GM18502 (cell line): Measurements from ENCODE around the gene ZMYND10.

Experiments
- ATAC-seq: cut with Tn5 transposase; IDR thresholded peaks from one replicate; pipeline ENCODE4 v1.9.1; 2021; ENCODE audit warnings: mild to moderate bottlenecking; ENCODE audit not compliant: unreplicated experiment, poor library complexity

ZMYND10 gene

DNA sequence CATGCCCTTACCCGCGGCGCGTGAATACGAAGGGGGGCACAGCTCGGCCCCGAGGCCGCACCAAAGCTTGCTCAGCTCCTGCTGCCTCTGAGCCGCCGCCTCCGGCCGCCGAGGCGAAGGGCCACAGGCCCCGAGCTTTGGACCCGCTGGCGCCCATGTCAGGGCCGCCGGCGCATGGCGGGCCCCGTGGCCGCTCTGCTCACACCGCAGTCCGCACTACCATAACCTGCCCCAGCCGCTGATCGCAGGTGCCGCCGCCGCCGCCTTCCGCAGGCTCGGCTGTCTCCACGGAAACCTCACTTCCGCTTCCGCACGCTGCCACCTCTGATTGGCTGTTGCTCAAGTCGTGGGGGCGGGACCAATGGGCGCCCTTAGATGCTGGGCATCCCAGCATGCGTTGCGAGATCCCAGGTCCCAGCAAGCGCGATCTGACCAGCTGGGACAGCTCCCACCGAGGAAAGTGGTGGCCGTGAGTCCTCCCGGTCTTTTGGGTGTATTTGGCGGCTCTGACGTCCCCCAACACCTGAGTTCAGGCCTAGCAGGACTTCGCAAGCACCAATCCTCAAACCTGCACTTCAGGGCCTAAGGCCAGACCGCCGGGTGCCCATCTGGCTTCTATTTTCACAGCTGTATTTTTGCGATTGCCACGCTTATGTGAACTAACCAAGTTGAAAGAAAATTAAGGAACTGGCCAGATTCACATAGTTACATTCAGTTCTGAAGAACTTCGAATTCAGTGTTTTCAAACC, 17.4 kb downstream of the ZMYND10 start, which contains the start of gene TUSC2:
Gene TUSC2, minus strand, starts transcription at position 281 of the 749 bp plus-strand sequence. Its CDS starts 124 bp downstream, at position 157.
- ATAC-seq = peak; percentile 88

GRCh38 chr3:50327129-50327528, 18.4 kb downstream of the ZMYND10 start:
- ATAC-seq = no peak

GRCh38 chr3:50326182-50326541, 19.4 kb downstream of the ZMYND10 start:
- ATAC-seq = no peak

- no peak for ATAC-seq
Observed at GRCh38 chr3:50325497-50326181, 19.9 kb downstream of the ZMYND10 start.

DNA sequence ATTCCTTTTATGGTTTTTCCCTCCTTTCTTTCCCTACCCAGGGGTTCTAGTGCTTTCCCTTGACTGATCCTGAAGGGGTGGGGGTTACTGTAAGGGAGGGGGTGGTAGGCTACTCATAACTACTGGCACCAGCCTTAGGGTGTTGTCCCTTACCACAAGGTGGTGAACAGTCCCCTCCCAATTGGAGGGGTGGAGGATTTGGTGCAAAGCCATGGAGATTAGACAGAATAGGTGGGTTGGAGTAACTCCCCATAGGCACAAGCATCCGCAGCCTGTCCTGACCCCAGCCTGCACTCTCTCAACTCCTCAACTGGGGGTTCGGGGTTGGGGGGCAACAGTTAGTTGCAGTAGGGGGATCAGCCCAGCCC, 20.4 kb downstream of the ZMYND10 start:
- ATAC-seq = no peak

- ATAC-seq = no peak
Observed at GRCh38 chr3:50324351-50325112, 21.0 kb downstream of the ZMYND10 start.

DNA sequence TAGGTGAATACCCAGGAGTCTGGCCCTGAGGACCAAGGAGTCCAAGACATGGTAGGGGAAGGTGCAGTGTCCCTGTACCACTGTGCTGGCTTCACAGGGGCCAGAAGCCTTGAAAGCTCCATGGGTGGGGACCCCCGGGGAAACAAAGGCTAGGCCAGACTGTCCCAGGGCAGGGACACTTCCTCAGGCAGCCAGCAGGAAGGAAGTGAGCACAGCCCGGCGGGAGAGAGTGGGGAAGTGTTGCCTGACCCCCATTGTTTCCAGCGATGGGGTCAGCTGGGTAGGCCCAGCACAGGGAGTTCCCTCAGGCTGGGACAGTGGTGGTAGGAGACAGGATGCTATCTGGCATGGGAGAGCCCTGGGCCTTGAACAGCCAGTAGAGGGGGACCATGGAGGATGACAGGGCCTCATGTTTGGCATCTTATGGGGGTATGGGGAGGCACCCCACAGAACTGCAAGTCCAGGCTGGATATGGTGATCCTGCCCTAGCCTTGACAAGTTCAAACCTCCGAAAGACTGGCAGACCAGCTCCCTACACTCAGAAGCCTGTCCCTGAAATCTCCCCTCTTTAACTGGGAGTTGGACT, 21.8 kb downstream of the ZMYND10 start:
- ATAC-seq = no peak

DNA sequence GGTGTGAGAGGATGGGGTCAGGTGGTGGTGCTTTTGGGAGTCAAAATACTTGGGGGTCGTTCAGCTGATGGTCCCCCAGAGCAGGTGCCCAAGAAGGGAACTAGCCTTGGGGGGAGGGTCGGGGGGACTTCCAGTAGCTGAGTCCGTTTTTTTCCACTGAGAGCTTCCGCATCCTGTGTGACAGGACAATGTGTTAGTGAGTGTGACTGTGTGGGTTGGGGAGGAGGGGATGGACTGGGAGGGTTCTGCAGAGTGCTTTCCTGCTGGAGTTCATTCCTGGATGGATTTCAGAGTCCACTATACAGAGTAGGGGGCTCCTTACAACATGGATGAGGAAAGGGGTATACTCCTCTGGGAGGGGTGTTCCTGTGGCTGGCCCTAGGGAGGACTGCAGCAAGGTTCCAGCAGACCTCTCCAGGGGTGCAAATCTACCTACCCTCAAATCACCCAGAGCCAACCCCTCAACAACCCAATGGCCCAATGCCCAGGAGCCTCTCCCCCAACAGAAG, 22.4 kb downstream of the ZMYND10 start:
- no peak for ATAC-seq

DNA sequence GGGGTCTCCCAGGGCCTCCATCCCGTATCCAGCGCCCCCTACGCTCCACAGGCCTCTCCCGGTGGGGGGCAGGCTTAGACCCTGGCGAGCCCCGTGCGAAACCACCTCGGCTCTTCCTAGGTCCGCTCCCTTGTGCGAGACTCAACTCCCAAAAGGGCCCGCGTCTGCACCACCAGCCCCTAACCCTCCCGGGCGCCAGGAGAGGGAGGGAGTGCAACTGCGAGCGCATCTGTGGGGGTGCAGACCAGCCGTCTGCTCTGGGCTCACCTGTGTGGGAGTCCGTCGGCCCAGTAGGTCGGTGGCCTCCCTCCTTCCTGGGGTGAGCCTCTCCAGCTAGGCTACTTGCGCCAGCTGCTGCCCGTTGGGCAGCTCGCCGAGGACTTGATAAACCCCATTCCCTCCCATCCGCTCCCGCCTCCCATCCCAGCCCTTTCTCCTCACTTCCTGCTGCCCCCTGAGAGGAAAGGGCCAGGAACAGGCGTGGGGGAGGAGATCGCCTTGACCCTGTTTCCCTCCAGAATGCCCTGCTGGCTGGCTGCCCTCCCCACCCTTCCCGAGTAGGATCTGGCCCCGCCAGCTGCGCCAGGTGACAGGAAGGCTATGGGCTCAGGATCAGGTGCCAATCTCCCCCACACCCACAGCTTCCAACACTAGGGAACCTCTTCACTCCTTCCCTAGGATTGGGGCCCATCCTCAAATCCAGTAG, 23.0 kb downstream of the ZMYND10 start, which contains the start of gene HYAL2:
Gene HYAL2, minus strand, starts transcription at position 360 of the 706 bp plus-strand sequence. CDS start 2,256 bp downstream, outside the sequence.
- no peak for ATAC-seq

GRCh38 chr3:50322115-50322385, 23.5 kb downstream of the ZMYND10 start:
- no peak for ATAC-seq

- ATAC-seq = peak; percentile 79
Observed at GRCh38 chr3:50321336-50322114, 24.0 kb downstream of the ZMYND10 start.

GRCh38 chr3:50320853-50321335, 24.6 kb downstream of the ZMYND10 start:
- ATAC-seq = peak; percentile 61

- no peak for ATAC-seq
Observed at GRCh38 chr3:50319894-50320625, 25.5 kb downstream of the ZMYND10 start.

- no peak for ATAC-seq
Observed at GRCh38 chr3:50319181-50319893, 26.2 kb downstream of the ZMYND10 start.

DNA sequence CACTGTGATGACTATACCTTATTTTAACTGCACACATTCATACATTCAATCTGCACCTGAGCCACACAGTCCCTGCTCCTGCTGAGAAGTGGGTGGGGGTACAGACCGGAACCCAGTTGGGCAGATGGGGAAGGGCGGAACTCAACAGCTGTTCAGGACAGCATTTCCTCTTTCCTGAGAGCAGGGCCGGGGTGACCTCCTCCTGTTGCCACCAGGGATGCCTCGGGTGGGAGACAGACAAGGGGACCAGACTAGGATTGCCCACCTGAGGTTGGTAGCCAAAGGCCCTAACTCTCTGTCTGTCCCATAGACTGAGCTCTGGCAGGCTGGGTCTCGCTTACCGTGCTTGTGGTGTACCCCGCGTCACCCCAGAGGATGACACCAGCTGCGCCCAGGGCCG, 26.9 kb downstream of the ZMYND10 start:
- ATAC-seq = no peak

DNA sequence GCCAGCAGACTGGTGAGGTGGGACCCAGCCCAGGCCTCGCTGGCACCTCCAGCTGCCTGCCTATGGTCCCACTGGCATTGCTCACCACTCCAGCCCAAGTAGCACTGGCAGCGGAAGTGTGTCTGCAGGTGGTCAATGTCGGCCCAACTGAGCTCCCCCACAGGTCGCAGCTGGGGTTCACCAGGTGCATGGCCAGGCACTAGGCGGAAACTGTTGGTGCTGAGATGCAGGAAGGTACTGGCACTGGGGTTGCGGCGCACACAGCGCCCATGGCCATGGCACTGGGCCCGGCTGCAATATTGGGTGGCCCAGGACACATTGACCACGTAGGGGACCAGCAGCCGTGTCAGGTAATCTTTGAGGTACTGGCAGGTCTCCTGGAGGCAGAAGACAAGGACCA, 27.4 kb downstream of the ZMYND10 start:
- no peak for ATAC-seq

DNA sequence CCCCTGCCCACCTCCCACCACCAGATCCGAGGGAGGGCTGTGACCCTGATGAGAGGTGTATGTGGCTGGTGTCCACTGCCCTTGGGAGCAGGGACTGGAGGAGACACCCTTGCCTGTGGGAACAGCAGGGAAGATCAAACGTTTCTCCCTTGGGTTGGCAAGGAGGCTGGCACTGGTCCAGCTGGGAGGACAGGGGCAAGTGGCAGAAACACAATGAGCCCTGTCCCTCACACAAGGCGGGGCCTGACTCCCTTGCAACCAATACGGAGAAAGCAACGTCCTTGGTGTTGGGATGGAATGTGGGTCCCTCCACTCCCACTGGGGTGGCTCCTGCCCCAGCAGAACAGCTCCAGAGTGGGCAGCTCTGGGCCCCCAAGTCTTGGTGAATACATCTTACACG, 28.2 kb downstream of the ZMYND10 start:
- ATAC-seq = no peak

- no peak for ATAC-seq
Observed at GRCh38 chr3:50316657-50317242, 28.8 kb downstream of the ZMYND10 start.
